ENCODE data around the gene MAGOH.

DNA sequence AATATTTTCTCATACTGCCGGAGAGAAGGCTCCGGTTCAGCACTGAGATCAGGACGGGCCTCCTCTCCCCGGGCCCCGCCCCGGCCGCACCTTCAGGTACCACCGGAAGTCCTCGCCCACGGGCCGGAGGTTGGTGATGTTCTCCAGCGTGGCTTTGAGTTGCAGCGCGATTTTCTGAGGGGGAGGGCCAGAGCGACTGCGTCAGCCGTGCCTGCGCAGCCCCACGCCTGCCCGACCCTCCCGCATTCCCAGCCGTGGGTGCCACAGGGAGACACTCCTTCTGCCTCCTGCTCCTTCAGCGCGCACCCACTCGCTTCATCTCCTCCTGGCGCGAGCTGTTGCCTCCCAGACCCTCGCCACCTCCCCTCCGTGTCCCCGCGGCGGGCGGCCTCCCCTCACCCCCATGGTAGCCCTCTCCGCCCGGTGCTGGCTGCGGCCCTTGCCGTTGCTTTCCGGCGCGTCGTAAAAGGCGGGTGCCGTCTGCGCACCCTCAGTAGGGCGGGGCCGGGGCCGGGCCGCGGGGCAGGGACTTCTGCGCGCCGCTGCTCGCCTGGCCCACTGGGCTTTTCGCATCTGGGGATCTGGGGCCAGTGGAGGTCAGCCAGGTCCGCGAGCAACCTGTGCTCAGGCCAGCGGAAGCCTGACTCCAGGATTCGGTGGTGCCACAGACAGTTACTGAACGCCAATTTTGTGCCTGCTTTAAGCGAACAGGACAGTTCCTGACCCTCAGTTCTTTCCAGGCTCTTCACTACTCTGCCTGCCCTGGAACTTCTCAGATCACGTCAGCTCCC lies 18.0 kb downstream of the MAGOH start, which contains the start of gene CZIB:
- TF ChIP-seq ZNF446 (CRISPR knock-in tag; IDR thresholded peaks at IDR 0.05) (0 out of 2 replicates have a peak, but pooled peaks have one; percentile 27), DPF2 (CRISPR knock-in tag; IDR thresholded peaks at IDR 0.05; ENCODE audit: borderline replicate concordance, low read depth) (no peak; the same call in 1 of the 2 replicates), NR2C2 (CRISPR knock-in tag; IDR thresholded peaks at IDR 0.05; ENCODE audit: borderline replicate concordance) (peak; percentile 78)
- TF ChIP-seq, protein P1, sequence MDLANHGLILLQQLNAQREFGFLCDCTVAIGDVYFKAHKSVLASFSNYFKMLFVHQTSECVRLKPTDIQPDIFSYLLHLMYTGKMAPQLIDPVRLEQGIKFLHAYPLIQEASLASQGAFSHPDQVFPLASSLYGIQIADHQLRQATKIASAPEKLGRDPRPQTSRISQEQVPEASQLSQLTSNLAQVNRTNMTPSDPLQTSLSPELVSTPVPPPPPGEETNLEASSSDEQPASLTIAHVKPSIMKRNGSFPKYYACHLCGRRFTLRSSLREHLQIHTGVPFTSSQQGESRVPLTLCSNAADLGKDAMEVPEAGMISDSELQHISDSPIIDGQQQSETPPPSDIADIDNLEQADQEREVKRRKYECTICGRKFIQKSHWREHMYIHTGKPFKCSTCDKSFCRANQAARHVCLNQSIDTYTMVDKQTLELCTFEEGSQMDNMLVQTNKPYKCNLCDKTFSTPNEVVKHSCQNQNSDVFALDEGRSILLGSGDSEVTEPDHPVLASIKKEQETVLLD (CRISPR knock-in tag; IDR thresholded peaks at IDR 0.05; ENCODE audit: low read depth) = peak; percentile 82

Data from HepG2 (cell line).